ENCODE results near the gene DIS3L2.
"Not testable (repeated sequence)": the region's sequence is repeated elsewhere in the genome, so short reads cannot be mapped to it uniquely, and the experiment has no call there.

The DIS3L2 gene

GRCh38 chr2:232103140-232103737 is 141.7 kb downstream of the DIS3L2 start:
- H3K27me3 ChIP-seq (ENCODE audit: control insufficient read depth in 1 of 2, insufficient read depth in 2 of 2, low read length in 2 of 2): no peaks in the 10 kb centered on the region
- H3K36me3 ChIP-seq (ENCODE audit: control insufficient read depth in 1 of 2, insufficient read depth in 2 of 2, low read length in 2 of 2): no peaks in the 10 kb centered on the region
- no peak overlapping the region for H3K9ac ChIP-seq (ENCODE audit: low read depth in 1 of 2, low read length in 2 of 2)
- H3K27ac ChIP-seq (ENCODE audit: low read depth, low read length): no peak overlapping the region
- H3K4me3 ChIP-seq (ENCODE audit: low read depth in 1 of 2, low read length in 2 of 2): no peak overlapping the region
- no peaks in the 10 kb centered on the region for H3K4me1 ChIP-seq (ENCODE audit: control insufficient read depth in 1 of 2, insufficient read depth in 2 of 2, low read length in 2 of 2)
- no peaks in the 10 kb centered on the region for H3K9me3 ChIP-seq (ENCODE audit: control insufficient read depth in 1 of 2, low read length in 2 of 2)

- H3K9ac ChIP-seq (ENCODE audit: low read depth in 1 of 2, low read length in 2 of 2): no peak overlapping the region
- H3K4me1 ChIP-seq (ENCODE audit: control insufficient read depth in 1 of 2, insufficient read depth in 2 of 2, low read length in 2 of 2): no peaks in the 10 kb centered on the region
- H3K36me3 ChIP-seq (ENCODE audit: control insufficient read depth in 1 of 2, insufficient read depth in 2 of 2, low read length in 2 of 2): no peaks in the 10 kb centered on the region
- H3K27me3 ChIP-seq (ENCODE audit: control insufficient read depth in 1 of 2, insufficient read depth in 2 of 2, low read length in 2 of 2): no peaks in the 10 kb centered on the region
- H3K27ac ChIP-seq (ENCODE audit: low read depth, low read length): no peak overlapping the region
- H3K4me3 ChIP-seq (ENCODE audit: low read depth in 1 of 2, low read length in 2 of 2): no peak overlapping the region
- H3K9me3 ChIP-seq (ENCODE audit: control insufficient read depth in 1 of 2, low read length in 2 of 2): no peaks in the 10 kb centered on the region
Measured at GRCh38 chr2:232104076-232104646, 142.6 kb downstream of the DIS3L2 start.

GRCh38 chr2:232111551-232111950 is 150.0 kb downstream of the DIS3L2 start:
- Histone ChIP-seq H3K27me3 (ENCODE audit: control insufficient read depth in 1 of 2, insufficient read depth in 2 of 2, low read length in 2 of 2) (no peaks in the 10 kb centered on the region), H3K4me1 (ENCODE audit: control insufficient read depth in 1 of 2, insufficient read depth in 2 of 2, low read length in 2 of 2) (no peaks in the 10 kb centered on the region), H3K9ac (ENCODE audit: low read depth in 1 of 2, low read length in 2 of 2) (no peak overlapping the region), H3K9me3 (ENCODE audit: control insufficient read depth in 1 of 2, low read length in 2 of 2) (no peaks in the 10 kb centered on the region), H3K36me3 (ENCODE audit: control insufficient read depth in 1 of 2, insufficient read depth in 2 of 2, low read length in 2 of 2) (no peaks in the 10 kb centered on the region), H3K27ac (ENCODE audit: low read depth, low read length) (no peak overlapping the region), H3K4me3 (ENCODE audit: low read depth in 1 of 2, low read length in 2 of 2) (no peak overlapping the region)

GRCh38 chr2:232113821-232114220 is 152.3 kb downstream of the DIS3L2 start:
- Histone ChIP-seq H3K27ac (ENCODE audit: low read depth, low read length) (no peak overlapping the region), H3K9me3 (ENCODE audit: control insufficient read depth in 1 of 2, low read length in 2 of 2) (no peaks in the 10 kb centered on the region), H3K27me3 (ENCODE audit: control insufficient read depth in 1 of 2, insufficient read depth in 2 of 2, low read length in 2 of 2) (no peaks in the 10 kb centered on the region), H3K36me3 (ENCODE audit: control insufficient read depth in 1 of 2, insufficient read depth in 2 of 2, low read length in 2 of 2) (no peaks in the 10 kb centered on the region), H3K9ac (ENCODE audit: low read depth in 1 of 2, low read length in 2 of 2) (no peak overlapping the region), H3K4me1 (ENCODE audit: control insufficient read depth in 1 of 2, insufficient read depth in 2 of 2, low read length in 2 of 2) (no peaks in the 10 kb centered on the region), H3K4me3 (ENCODE audit: low read depth in 1 of 2, low read length in 2 of 2) (no peak overlapping the region)

- H3K9ac ChIP-seq (ENCODE audit: low read depth in 1 of 2, low read length in 2 of 2); H3K4me1 ChIP-seq (ENCODE audit: control insufficient read depth in 1 of 2, insufficient read depth in 2 of 2, low read length in 2 of 2); H3K9me3 ChIP-seq (ENCODE audit: control insufficient read depth in 1 of 2, low read length in 2 of 2); H3K27me3 ChIP-seq (ENCODE audit: control insufficient read depth in 1 of 2, insufficient read depth in 2 of 2, low read length in 2 of 2); H3K27ac ChIP-seq (ENCODE audit: low read depth, low read length); H3K4me3 ChIP-seq (ENCODE audit: low read depth in 1 of 2, low read length in 2 of 2); H3K36me3 ChIP-seq (ENCODE audit: control insufficient read depth in 1 of 2, insufficient read depth in 2 of 2, low read length in 2 of 2): not testable (repeated sequence)
Measured at GRCh38 chr2:232115728-232116361, 154.3 kb downstream of the DIS3L2 start.

GRCh38 chr2:232116852-232117251 is 155.3 kb downstream of the DIS3L2 start:
- H3K4me3 ChIP-seq (ENCODE audit: low read depth in 1 of 2, low read length in 2 of 2): no peak overlapping the region
- H3K4me1 ChIP-seq (ENCODE audit: control insufficient read depth in 1 of 2, insufficient read depth in 2 of 2, low read length in 2 of 2): no peaks in the 10 kb centered on the region
- no peaks in the 10 kb centered on the region for H3K27me3 ChIP-seq (ENCODE audit: control insufficient read depth in 1 of 2, insufficient read depth in 2 of 2, low read length in 2 of 2)
- H3K9ac ChIP-seq (ENCODE audit: low read depth in 1 of 2, low read length in 2 of 2): no peak overlapping the region
- H3K27ac ChIP-seq (ENCODE audit: low read depth, low read length): no peak overlapping the region
- H3K9me3 ChIP-seq (ENCODE audit: control insufficient read depth in 1 of 2, low read length in 2 of 2): no peaks in the 10 kb centered on the region
- no peaks in the 10 kb centered on the region for H3K36me3 ChIP-seq (ENCODE audit: control insufficient read depth in 1 of 2, insufficient read depth in 2 of 2, low read length in 2 of 2)

- no peak overlapping the region for H3K27ac ChIP-seq (ENCODE audit: low read depth, low read length)
Measured at GRCh38 chr2:232117413-232117812, 155.9 kb downstream of the DIS3L2 start.

GRCh38 chr2:232120911-232121310 is 159.4 kb downstream of the DIS3L2 start:
- Histone ChIP-seq H3K27ac (ENCODE audit: low read depth, low read length) (no peak overlapping the region), H3K4me3 (ENCODE audit: low read depth in 1 of 2, low read length in 2 of 2) (no peak overlapping the region), H3K4me1 (ENCODE audit: control insufficient read depth in 1 of 2, insufficient read depth in 2 of 2, low read length in 2 of 2) (no peaks in the 10 kb centered on the region), H3K27me3 (ENCODE audit: control insufficient read depth in 1 of 2, insufficient read depth in 2 of 2, low read length in 2 of 2) (no peaks in the 10 kb centered on the region), H3K9me3 (ENCODE audit: control insufficient read depth in 1 of 2, low read length in 2 of 2) (no peaks in the 10 kb centered on the region), H3K9ac (ENCODE audit: low read depth in 1 of 2, low read length in 2 of 2) (no peak overlapping the region), H3K36me3 (ENCODE audit: control insufficient read depth in 1 of 2, insufficient read depth in 2 of 2, low read length in 2 of 2) (peaks cover 0 to 4% of the 10 kb centered on the region in 2 donors)

More at GRCh38 chr2:232117413-232117812, 155.9 kb downstream of the DIS3L2 start:
- no peak overlapping the region for H3K4me3 ChIP-seq (ENCODE audit: low read depth in 1 of 2, low read length in 2 of 2)
- no peaks in the 10 kb centered on the region for H3K27me3 ChIP-seq (ENCODE audit: control insufficient read depth in 1 of 2, insufficient read depth in 2 of 2, low read length in 2 of 2)
- H3K9ac ChIP-seq (ENCODE audit: low read depth in 1 of 2, low read length in 2 of 2): no peak overlapping the region
- H3K4me1 ChIP-seq (ENCODE audit: control insufficient read depth in 1 of 2, insufficient read depth in 2 of 2, low read length in 2 of 2): no peaks in the 10 kb centered on the region
- H3K36me3 ChIP-seq (ENCODE audit: control insufficient read depth in 1 of 2, insufficient read depth in 2 of 2, low read length in 2 of 2): no peaks in the 10 kb centered on the region
- no peaks in the 10 kb centered on the region for H3K9me3 ChIP-seq (ENCODE audit: control insufficient read depth in 1 of 2, low read length in 2 of 2)

- H3K9ac ChIP-seq (ENCODE audit: low read depth in 1 of 2, low read length in 2 of 2): no peak overlapping the region
- H3K9me3 ChIP-seq (ENCODE audit: control insufficient read depth in 1 of 2, low read length in 2 of 2): no peaks in the 10 kb centered on the region
- no peaks in the 10 kb centered on the region for H3K27me3 ChIP-seq (ENCODE audit: control insufficient read depth in 1 of 2, insufficient read depth in 2 of 2, low read length in 2 of 2)
- no peak overlapping the region for H3K4me3 ChIP-seq (ENCODE audit: low read depth in 1 of 2, low read length in 2 of 2)
- H3K4me1 ChIP-seq (ENCODE audit: control insufficient read depth in 1 of 2, insufficient read depth in 2 of 2, low read length in 2 of 2): no peaks in the 10 kb centered on the region
- no peak overlapping the region for H3K27ac ChIP-seq (ENCODE audit: low read depth, low read length)
- peaks cover 0 to 4% of the 10 kb centered on the region in 2 donors for H3K36me3 ChIP-seq (ENCODE audit: control insufficient read depth in 1 of 2, insufficient read depth in 2 of 2, low read length in 2 of 2)
Measured at GRCh38 chr2:232124309-232124708, 162.8 kb downstream of the DIS3L2 start.

GRCh38 chr2:232126301-232127099 is 165.0 kb downstream of the DIS3L2 start:
- Histone ChIP-seq H3K9me3 (ENCODE audit: control insufficient read depth in 1 of 2, low read length in 2 of 2) (no peaks in the 10 kb centered on the region), H3K27me3 (ENCODE audit: control insufficient read depth in 1 of 2, insufficient read depth in 2 of 2, low read length in 2 of 2) (no peaks in the 10 kb centered on the region), H3K27ac (ENCODE audit: low read depth, low read length) (no peak overlapping the region), H3K36me3 (ENCODE audit: control insufficient read depth in 1 of 2, insufficient read depth in 2 of 2, low read length in 2 of 2) (peaks cover 0 to 8% of the 10 kb centered on the region in 2 donors), H3K4me1 (ENCODE audit: control insufficient read depth in 1 of 2, insufficient read depth in 2 of 2, low read length in 2 of 2) (no peaks in the 10 kb centered on the region), H3K9ac (ENCODE audit: low read depth in 1 of 2, low read length in 2 of 2) (no peak overlapping the region), H3K4me3 (ENCODE audit: low read depth in 1 of 2, low read length in 2 of 2) (no peak overlapping the region)

Data from duodenal mucosa (tissue), 2 donors.